DOHH2 (cell line): ENCODE results near the gene ABLIM1.

Source experiments
- H3F3A ChIP-seq: fragments of 200-600 bp; sonication (generic), shearing (Covaris generic); 2 replicates; pipeline ENCODE4 v1.6.0; 2016; ENCODE audit warnings: antibody characterized with exemption, mild to moderate bottlenecking; ENCODE audit not compliant: control insufficient read depth, insufficient read depth
- H3K27ac ChIP-seq: fragments of 200-600 bp; sonication (generic); 2 replicates; pipeline ENCODE4 v1.5.1; 2014; ENCODE audit warnings: low read depth, mild to moderate bottlenecking, low read length, moderate library complexity
- H3K27me3 ChIP-seq: fragments of 200-600 bp; sonication (generic); 2 replicates; pipeline ENCODE4 v1.6.1; 2014; ENCODE audit warnings: mild to moderate bottlenecking, low read length, mixed read lengths; ENCODE audit not compliant: control insufficient read depth
- H3K36me3 ChIP-seq: fragments of 200-600 bp; sonication (generic); 2 replicates; pipeline ENCODE4 v1.6.1; 2014; ENCODE audit warnings: mild to moderate bottlenecking, low read length, moderate library complexity, mixed read lengths; ENCODE audit not compliant: control insufficient read depth
- H3K4me1 ChIP-seq: fragments of 200-600 bp; sonication (generic); 2 replicates; pipeline ENCODE4 v1.6.1; 2014; ENCODE audit warnings: mild to moderate bottlenecking, low read length, mixed read lengths; ENCODE audit not compliant: control insufficient read depth
- H3K4me2 ChIP-seq: fragments of 200-600 bp; sonication (generic); 2 replicates; pipeline ENCODE4 v1.6.0; 2014; ENCODE audit warnings: mild to moderate bottlenecking, low read length, moderate library complexity
- H3K4me3 ChIP-seq: fragments of 200-600 bp; sonication (generic); 2 replicates; pipeline ENCODE4 v1.5.1; 2014; ENCODE audit warnings: mild to moderate bottlenecking, low read length, mixed read lengths
- H3K79me2 ChIP-seq: fragments of 200-600 bp; sonication (generic); 2 replicates; pipeline ENCODE4 v1.6.1; 2014; ENCODE audit warnings: mild to moderate bottlenecking, low read length, mixed read lengths; ENCODE audit not compliant: control insufficient read depth
- H3K9me2 ChIP-seq: fragments of 200-600 bp; sonication (generic); replicated peaks from 2 replicates; pipeline ENCODE4 v1.6.1; 2014; ENCODE audit warnings: mild to moderate bottlenecking, low read length, mixed read lengths; ENCODE audit not compliant: control insufficient read depth
- H3K9me3 ChIP-seq: fragments of 200-600 bp; sonication (generic); 2 replicates; pipeline ENCODE4 v1.6.1; 2014; ENCODE audit warnings: antibody characterized with exemption, low read length, mixed read lengths; ENCODE audit not compliant: control insufficient read depth, insufficient read depth
- H4K20me1 ChIP-seq: fragments of 200-600 bp; sonication (generic); 2 replicates; pipeline ENCODE4 v1.6.0; 2014; ENCODE audit warnings: low read depth, mild to moderate bottlenecking, antibody characterized with exemption, low read length, moderate library complexity; ENCODE audit not compliant: control insufficient read depth, insufficient read depth
- CTCF ChIP-seq: fragments of 200-600 bp; sonication (generic); IDR thresholded peaks from one replicate; pipeline ENCODE4 v1.5.1; 2014; ENCODE audit warnings: antibody characterized with exemption, mild to moderate bottlenecking, low read depth, low read length; ENCODE audit not compliant: poor library complexity, severe bottlenecking
- EZH2phosphoT487 ChIP-seq: fragments of 200-600 bp; sonication (generic); IDR thresholded peaks from 2 replicates; pipeline ENCODE4 v1.6.1; 2017; ENCODE audit warnings: borderline replicate concordance, mild to moderate bottlenecking, antibody characterized with exemption, low read length, moderate library complexity, mixed read lengths

Gene ABLIM1

GRCh38 chr10:114432566-114433093, 225.4 kb downstream of the ABLIM1 start:
- no peak overlapping the region for H3K4me3 ChIP-seq
- H3F3A ChIP-seq: no peaks in the 10 kb centered on the region
- no peaks in the 10 kb centered on the region for H3K9me3 ChIP-seq
- TF ChIP-seq EZH2phosphoT487: no peak
- TF ChIP-seq CTCF: no peak
- H3K27me3 ChIP-seq: no peaks in the 10 kb centered on the region
- no peaks in the 10 kb centered on the region for H4K20me1 ChIP-seq
- no peak overlapping the region for H3K4me2 ChIP-seq
- no peaks in the 10 kb centered on the region for H3K9me2 ChIP-seq
- no peaks in the 10 kb centered on the region for H3K79me2 ChIP-seq
- H3K27ac ChIP-seq: no peak overlapping the region
- H3K4me1 ChIP-seq: no peaks in the 10 kb centered on the region
- H3K36me3 ChIP-seq: peaks cover 27% of the 10 kb centered on the region

GRCh38 chr10:114431414-114432135, 226.5 kb downstream of the ABLIM1 start:
- Histone ChIP-seq H3K79me2 (no peaks in the 10 kb centered on the region), H3K4me1 (no peaks in the 10 kb centered on the region), H3K4me2 (no peak overlapping the region), H3F3A (no peaks in the 10 kb centered on the region), H3K9me2 (no peaks in the 10 kb centered on the region), H3K27ac (no peak overlapping the region), H4K20me1 (no peaks in the 10 kb centered on the region), H3K27me3 (no peaks in the 10 kb centered on the region), H3K36me3 (peaks cover 21% of the 10 kb centered on the region), H3K9me3 (no peaks in the 10 kb centered on the region), H3K4me3 (no peak overlapping the region)
- TF ChIP-seq EZH2phosphoT487 (no peak), CTCF (no peak)

GRCh38 chr10:114430688-114431413, 227.2 kb downstream of the ABLIM1 start:
- no peaks in the 10 kb centered on the region for H3K9me2 ChIP-seq
- TF ChIP-seq EZH2phosphoT487 (no peak), CTCF (no peak)
- no peaks in the 10 kb centered on the region for H3F3A ChIP-seq
- H3K79me2 ChIP-seq: no peaks in the 10 kb centered on the region
- no peak overlapping the region for H3K27ac ChIP-seq
- H3K4me3 ChIP-seq: no peak overlapping the region
- peaks cover 14% of the 10 kb centered on the region for H3K36me3 ChIP-seq
- H3K4me2 ChIP-seq: no peak overlapping the region
- H3K4me1 ChIP-seq: no peaks in the 10 kb centered on the region
- H4K20me1 ChIP-seq: no peaks in the 10 kb centered on the region
- H3K27me3 ChIP-seq: no peaks in the 10 kb centered on the region
- H3K9me3 ChIP-seq: no peaks in the 10 kb centered on the region
